HTR-8/SVneo (cell line): Measurements from ENCODE around the gene COL25A1.
"Not testable (repeated sequence)": the region's sequence is repeated elsewhere in the genome, so short reads cannot be mapped to it uniquely, and the experiment has no call there.

Experiments
- DNase-seq: peaks from one replicate; pipeline ENCODE4 v3.0.0; 2011; ENCODE audit warnings: low spot score, mixed read lengths; ENCODE audit not compliant: insufficient read length
- FAIRE-seq: peaks from 2 replicates; lab custom pipeline; 2011; peaks lifted over from hg19 to GRCh38; lab: Jason Lieb, UNC

Gene COL25A1

GRCh38 chr4:109146499-109146898 lies 156.0 kb downstream of the COL25A1 start:
- no peak for DNase-seq
- no peak for FAIRE-seq

DNA sequence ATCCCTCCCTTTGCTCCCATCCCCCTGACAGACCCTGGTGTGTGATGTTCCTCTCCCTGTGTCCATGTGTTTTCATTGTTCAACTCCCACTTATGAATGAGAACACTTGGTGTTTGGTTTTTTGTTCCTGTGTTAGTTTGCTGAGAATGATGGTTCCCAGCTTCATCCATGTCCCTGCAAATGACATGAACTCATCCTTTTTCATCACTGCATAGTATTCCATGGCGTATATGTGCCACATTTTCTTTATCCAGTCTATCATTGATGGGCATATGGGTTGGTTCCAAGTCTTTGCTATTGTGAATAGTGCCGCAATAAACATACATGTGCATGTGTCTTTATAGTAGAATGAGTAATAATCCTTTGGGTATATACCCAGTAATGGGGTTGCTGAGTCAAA lies 164.3 kb downstream of the COL25A1 start:
- not testable (repeated sequence) for DNase-seq, FAIRE-seq

- no peak for DNase-seq
- no peak for FAIRE-seq
These were observed 167.5 kb downstream of the COL25A1 start for GRCh38 chr4:109134921-109135320.

DNA sequence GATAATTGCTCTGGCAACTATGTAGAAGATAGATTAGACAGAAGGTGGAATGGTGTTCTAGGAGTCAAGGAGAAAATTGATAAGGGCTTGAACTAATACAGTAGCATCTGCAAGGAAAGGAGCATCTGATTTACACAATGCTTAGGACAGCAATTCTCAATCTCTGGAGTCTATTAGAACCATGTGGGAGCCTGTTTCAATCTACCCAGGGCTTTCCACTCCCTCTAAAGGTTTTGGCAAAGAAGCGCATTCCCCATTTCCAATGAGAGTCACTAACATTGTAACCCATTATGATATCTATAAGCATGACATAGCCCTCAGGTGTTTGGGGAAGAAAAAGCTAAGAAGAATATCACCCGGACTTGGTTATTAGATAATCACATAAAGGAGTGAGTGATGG lies 168.2 kb downstream of the COL25A1 start:
- DNase-seq (no peak), FAIRE-seq (no peak)

DNA sequence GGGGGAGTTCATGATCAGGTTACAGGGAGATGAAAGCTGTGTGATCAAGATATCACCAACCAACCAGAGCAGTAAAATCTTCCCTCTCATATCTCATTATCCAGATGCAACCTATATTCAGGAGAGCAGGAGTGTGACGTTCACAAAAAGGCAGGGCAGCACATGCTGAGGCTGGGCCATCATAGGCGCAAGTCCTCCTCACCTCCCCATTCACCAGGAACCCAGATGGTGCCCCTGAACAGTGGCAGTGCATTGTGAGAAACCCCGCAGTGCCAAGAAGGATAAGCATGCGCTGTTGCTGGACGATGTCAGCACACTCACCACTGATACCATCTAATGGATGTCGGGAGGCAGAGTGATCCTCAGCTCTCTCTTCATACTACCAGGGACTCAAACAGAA lies 170.9 kb downstream of the COL25A1 start:
- DNase-seq (no peak), FAIRE-seq (no peak)

- no peak for FAIRE-seq
- no peak for DNase-seq
These were observed 173.9 kb downstream of the COL25A1 start for GRCh38 chr4:109128589-109128988.

- FAIRE-seq (no peak), DNase-seq (no peak)
These were observed 174.6 kb downstream of the COL25A1 start for GRCh38 chr4:109127866-109128265.

GRCh38 chr4:109126856-109127255 lies 175.6 kb downstream of the COL25A1 start:
- DNase-seq (no peak), FAIRE-seq (no peak)

DNA sequence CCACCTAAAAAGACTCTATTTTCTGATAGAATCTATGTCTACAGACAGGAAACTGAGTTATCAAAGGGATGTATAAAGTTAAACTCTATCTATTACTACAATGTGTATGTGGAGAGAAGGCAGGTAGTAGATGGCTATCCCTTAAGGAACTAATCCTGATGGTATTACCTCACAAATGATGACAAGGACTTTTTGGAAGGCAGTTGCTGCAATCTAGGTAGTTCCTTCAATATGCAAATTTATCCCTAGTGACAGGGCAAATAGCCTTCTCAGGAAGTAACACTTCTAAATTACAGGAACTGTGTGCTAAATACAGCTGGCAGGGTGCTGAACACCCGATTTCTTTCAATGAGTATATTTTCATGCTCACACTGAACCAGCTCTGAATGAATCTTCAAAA lies 177.4 kb downstream of the COL25A1 start:
- FAIRE-seq, result no peak
- no peak for DNase-seq

- FAIRE-seq (no peak), DNase-seq (no peak)
These were observed 178.5 kb downstream of the COL25A1 start for GRCh38 chr4:109123951-109124350.

DNA sequence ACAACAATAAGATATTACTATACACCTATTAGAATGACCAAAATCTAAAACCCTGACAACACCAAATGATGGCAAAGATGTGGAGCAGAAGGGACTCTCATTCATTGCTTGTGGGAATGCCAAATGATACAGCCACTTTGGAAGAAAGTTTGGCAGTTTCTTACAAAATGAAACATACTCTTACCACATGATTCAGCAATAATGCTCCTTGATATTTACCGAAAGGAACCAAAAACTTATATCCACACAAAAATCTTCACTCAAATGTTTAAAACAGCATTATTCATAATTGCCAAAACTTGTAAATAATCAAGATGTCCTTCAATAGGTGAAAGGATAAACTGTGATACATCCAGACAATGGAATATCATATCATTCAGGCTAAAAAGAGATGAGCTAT lies 180.9 kb downstream of the COL25A1 start:
- no peak for DNase-seq
- FAIRE-seq, result no peak

GRCh38 chr4:109119852-109120251 lies 182.6 kb downstream of the COL25A1 start:
- DNase-seq, result no peak
- FAIRE-seq, result no peak

GRCh38 chr4:109118635-109119034 lies 183.8 kb downstream of the COL25A1 start:
- FAIRE-seq, result no peak
- DNase-seq, result no peak

- FAIRE-seq (no peak), DNase-seq (no peak)
These were observed 188.0 kb downstream of the COL25A1 start for GRCh38 chr4:109114501-109114900.

GRCh38 chr4:109113521-109113920 lies 188.9 kb downstream of the COL25A1 start:
- FAIRE-seq, result no peak
- no peak for DNase-seq

DNA sequence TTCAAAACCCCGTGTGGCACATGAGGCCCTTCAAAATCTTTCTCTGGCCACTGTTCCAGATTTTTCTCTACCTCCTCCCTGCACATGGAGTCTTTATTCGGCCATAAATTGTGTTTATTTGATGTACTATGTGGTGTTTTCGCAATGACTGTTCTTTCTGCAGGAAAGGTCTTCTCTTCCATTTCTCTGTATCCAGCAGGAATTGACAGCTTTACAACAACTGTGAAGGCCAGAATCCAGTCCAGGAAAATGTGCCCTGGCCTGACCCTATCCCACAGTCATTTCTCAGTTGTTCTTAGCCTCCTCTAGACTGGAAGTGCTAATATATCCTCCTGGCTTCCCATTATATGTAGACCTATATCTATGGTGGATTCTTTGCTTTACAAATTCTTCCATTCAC lies 191.4 kb downstream of the COL25A1 start:
- FAIRE-seq, result no peak
- no peak for DNase-seq

DNA sequence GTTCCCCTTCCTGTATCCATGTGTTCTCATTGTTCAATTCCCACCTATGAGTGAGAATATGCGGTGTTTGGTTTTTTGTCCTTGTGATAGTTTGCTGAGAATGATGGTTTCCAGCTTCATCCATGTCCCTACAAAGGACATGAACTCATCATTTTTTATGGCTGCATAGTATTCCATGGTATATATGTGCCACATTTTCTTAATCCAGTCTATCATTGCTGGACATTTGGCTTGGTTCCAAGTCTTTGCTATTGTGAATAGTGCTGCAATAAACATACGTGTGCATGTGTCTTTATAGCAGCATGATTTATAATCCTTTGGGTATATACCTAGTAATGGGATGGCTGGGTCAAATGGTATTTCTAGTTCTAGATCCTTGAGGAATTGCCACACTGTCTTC lies 194.2 kb downstream of the COL25A1 start:
- DNase-seq, FAIRE-seq: not testable (repeated sequence)

DNA sequence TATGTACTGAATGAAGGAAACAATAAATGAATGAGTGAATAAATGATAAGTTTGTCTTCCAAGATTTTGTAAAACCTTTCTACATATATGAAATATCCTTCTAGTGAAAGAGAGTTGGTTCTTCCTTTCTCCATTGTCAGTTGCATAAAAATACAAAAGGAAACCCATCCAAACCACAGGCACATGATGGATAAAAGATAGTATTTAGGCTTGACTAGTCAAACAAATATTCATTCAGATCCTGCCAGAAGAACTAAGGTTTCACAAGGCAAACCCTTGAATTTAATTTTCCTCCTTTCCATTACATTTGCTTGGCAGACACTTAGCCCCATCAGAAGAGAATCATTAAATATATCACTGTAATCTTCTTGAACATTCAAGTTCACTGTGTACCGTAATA lies 208.4 kb downstream of the COL25A1 start:
- no peak for FAIRE-seq
- no peak for DNase-seq

DNA sequence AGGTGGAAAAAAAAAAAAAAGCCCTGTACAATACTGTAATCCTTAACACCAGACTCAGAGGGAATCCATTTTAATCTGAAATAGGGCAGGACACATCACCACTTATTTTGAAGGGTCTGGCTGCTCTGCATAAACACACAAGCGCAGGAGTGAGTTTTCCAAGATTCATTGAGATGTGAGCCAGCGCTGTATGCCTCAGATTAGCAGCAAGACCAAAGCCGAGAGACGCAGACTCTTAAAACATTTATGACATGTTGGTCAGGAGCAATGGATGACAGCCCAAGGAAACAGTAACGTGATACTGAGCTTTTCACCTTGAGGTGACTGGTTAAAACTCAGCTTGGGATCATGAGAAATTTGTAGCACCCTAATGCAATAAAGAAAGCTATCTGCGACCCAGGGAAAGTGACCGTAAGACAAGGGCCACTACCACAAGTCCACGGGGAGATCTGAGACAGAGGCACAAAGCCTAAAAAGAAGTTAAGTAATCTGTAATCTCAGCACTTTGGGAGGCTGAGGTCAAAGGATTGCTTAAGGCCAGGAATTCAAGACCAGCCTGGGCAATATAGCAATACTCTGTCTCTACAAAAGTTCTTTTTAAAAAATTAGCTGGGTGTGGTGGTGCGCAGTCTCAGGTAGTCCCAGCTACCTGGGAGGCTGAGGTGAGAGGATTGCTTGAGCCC lies 210.6 kb downstream of the COL25A1 start:
- no peak for FAIRE-seq
- no peak for DNase-seq

DNA sequence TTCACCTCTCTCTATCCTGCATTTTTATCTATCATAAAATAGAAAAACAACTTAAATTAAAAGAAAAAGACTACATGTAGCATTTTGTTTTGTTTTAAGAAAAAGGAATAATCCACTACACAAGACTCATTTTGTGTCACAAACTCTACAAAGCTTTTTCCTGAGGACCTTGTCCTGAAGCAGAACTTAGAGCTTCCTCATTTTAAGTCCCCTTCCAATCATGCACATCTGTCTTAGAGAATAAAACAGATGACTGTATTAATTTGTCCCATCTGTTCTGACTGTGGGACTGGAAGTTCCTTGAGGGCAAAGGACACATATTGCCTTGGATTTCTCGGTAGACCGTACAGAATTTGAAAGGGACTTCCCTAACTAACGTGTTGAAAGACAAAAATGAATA lies 218.5 kb downstream of the COL25A1 start:
- DNase-seq, result no peak

DNA sequence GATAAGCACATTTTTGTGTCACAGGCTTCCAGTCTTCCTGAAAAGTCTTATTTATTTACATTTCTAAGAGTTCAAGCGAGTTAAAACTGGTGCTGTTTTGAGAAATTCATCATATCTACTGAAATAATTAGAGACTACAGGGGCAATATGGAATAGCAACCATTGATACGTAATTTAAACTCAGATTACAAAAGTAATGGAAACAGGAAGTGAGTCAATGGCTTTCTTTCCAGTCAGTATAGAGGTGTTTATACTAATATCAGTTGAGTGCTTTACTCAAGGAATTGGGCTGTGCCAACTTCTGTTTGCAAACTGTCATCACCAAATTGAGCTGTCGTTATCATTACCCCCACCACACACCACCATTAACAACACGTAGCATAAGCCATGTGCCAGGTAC lies 222.7 kb downstream of the COL25A1 start:
- no peak for FAIRE-seq

More for the DNA sequence above, 218.5 kb downstream of the COL25A1 start:
- FAIRE-seq, result no peak

GRCh38 chr4:109079201-109079600 lies 223.3 kb downstream of the COL25A1 start:
- no peak for DNase-seq
- FAIRE-seq, result no peak

More for the DNA sequence above, 222.7 kb downstream of the COL25A1 start:
- no peak for DNase-seq
